DOHH2 (cell line): ENCODE measurements around the gene PDE2A.

Source experiments
- H3F3A ChIP-seq: fragments of 200-600 bp; sonication (generic), shearing (Covaris generic); 2 replicates; pipeline ENCODE4 v1.6.0; 2016; ENCODE audit warnings: antibody characterized with exemption, mild to moderate bottlenecking; ENCODE audit not compliant: control insufficient read depth, insufficient read depth
- H3K27ac ChIP-seq: fragments of 200-600 bp; sonication (generic); 2 replicates; pipeline ENCODE4 v1.5.1; 2014; ENCODE audit warnings: low read depth, mild to moderate bottlenecking, low read length, moderate library complexity
- H3K27me3 ChIP-seq: fragments of 200-600 bp; sonication (generic); 2 replicates; pipeline ENCODE4 v1.6.1; 2014; ENCODE audit warnings: mild to moderate bottlenecking, low read length, mixed read lengths; ENCODE audit not compliant: control insufficient read depth
- H3K36me3 ChIP-seq: fragments of 200-600 bp; sonication (generic); 2 replicates; pipeline ENCODE4 v1.6.1; 2014; ENCODE audit warnings: mild to moderate bottlenecking, low read length, moderate library complexity, mixed read lengths; ENCODE audit not compliant: control insufficient read depth
- H3K4me1 ChIP-seq: fragments of 200-600 bp; sonication (generic); 2 replicates; pipeline ENCODE4 v1.6.1; 2014; ENCODE audit warnings: mild to moderate bottlenecking, low read length, mixed read lengths; ENCODE audit not compliant: control insufficient read depth
- H3K4me2 ChIP-seq: fragments of 200-600 bp; sonication (generic); 2 replicates; pipeline ENCODE4 v1.6.0; 2014; ENCODE audit warnings: mild to moderate bottlenecking, low read length, moderate library complexity
- H3K4me3 ChIP-seq: fragments of 200-600 bp; sonication (generic); 2 replicates; pipeline ENCODE4 v1.5.1; 2014; ENCODE audit warnings: mild to moderate bottlenecking, low read length, mixed read lengths
- H3K79me2 ChIP-seq: fragments of 200-600 bp; sonication (generic); 2 replicates; pipeline ENCODE4 v1.6.1; 2014; ENCODE audit warnings: mild to moderate bottlenecking, low read length, mixed read lengths; ENCODE audit not compliant: control insufficient read depth
- H3K9me2 ChIP-seq: fragments of 200-600 bp; sonication (generic); replicated peaks from 2 replicates; pipeline ENCODE4 v1.6.1; 2014; ENCODE audit warnings: mild to moderate bottlenecking, low read length, mixed read lengths; ENCODE audit not compliant: control insufficient read depth
- H3K9me3 ChIP-seq: fragments of 200-600 bp; sonication (generic); 2 replicates; pipeline ENCODE4 v1.6.1; 2014; ENCODE audit warnings: antibody characterized with exemption, low read length, mixed read lengths; ENCODE audit not compliant: control insufficient read depth, insufficient read depth
- H4K20me1 ChIP-seq: fragments of 200-600 bp; sonication (generic); 2 replicates; pipeline ENCODE4 v1.6.0; 2014; ENCODE audit warnings: low read depth, mild to moderate bottlenecking, antibody characterized with exemption, low read length, moderate library complexity; ENCODE audit not compliant: control insufficient read depth, insufficient read depth
- EZH2phosphoT487 ChIP-seq: fragments of 200-600 bp; sonication (generic); IDR thresholded peaks from 2 replicates; pipeline ENCODE4 v1.6.1; 2017; ENCODE audit warnings: borderline replicate concordance, mild to moderate bottlenecking, antibody characterized with exemption, low read length, moderate library complexity, mixed read lengths
- TF ChIP-seq, protein P1 (sequence below): fragments of 200-600 bp; sonication (generic); IDR thresholded peaks from one replicate; pipeline ENCODE4 v1.5.1; 2014; ENCODE audit warnings: antibody characterized with exemption, mild to moderate bottlenecking, low read depth, low read length; ENCODE audit not compliant: poor library complexity, severe bottlenecking

Gene PDE2A

DNA sequence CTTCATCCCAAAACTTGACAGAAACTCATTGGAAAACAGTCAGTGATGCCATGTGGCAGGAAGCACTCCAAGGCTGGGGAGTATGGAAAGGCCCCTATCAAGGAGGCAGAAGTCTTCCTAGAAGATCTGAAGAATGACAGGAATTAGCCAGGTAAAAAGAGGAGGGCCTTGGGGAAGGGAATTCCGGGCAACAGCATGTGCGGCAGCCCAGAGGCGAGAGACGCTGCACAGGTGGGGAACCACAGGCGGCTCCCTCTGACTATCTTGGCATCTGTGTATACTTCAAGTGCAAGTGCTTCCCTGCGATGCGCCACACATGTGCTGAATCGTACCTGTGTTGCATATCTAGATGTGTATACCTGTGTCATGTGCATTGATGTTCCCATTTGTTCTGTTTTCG lies 12.7 kb downstream of the PDE2A start:
- H3K4me3 ChIP-seq, result no peak overlapping the region
- TF ChIP-seq, protein P1, sequence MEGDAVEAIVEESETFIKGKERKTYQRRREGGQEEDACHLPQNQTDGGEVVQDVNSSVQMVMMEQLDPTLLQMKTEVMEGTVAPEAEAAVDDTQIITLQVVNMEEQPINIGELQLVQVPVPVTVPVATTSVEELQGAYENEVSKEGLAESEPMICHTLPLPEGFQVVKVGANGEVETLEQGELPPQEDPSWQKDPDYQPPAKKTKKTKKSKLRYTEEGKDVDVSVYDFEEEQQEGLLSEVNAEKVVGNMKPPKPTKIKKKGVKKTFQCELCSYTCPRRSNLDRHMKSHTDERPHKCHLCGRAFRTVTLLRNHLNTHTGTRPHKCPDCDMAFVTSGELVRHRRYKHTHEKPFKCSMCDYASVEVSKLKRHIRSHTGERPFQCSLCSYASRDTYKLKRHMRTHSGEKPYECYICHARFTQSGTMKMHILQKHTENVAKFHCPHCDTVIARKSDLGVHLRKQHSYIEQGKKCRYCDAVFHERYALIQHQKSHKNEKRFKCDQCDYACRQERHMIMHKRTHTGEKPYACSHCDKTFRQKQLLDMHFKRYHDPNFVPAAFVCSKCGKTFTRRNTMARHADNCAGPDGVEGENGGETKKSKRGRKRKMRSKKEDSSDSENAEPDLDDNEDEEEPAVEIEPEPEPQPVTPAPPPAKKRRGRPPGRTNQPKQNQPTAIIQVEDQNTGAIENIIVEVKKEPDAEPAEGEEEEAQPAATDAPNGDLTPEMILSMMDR, result no peak
- TF ChIP-seq EZH2phosphoT487, result no peak
- no peaks in the 10 kb centered on the region for H3K79me2 ChIP-seq
- no peak overlapping the region for H3K27ac ChIP-seq
- H3K4me1 ChIP-seq, result no peaks in the 10 kb centered on the region
- no peaks in the 10 kb centered on the region for H3F3A ChIP-seq
- H4K20me1 ChIP-seq, result no peaks in the 10 kb centered on the region
- no peak overlapping the region for H3K4me2 ChIP-seq
- H3K9me3 ChIP-seq, result no peaks in the 10 kb centered on the region
- H3K9me2 ChIP-seq, result no peaks in the 10 kb centered on the region
- H3K27me3 ChIP-seq, result peaks cover 9% of the 10 kb centered on the region; the same call in 1 of the 2 replicates
- H3K36me3 ChIP-seq, result no peaks in the 10 kb centered on the region

DNA sequence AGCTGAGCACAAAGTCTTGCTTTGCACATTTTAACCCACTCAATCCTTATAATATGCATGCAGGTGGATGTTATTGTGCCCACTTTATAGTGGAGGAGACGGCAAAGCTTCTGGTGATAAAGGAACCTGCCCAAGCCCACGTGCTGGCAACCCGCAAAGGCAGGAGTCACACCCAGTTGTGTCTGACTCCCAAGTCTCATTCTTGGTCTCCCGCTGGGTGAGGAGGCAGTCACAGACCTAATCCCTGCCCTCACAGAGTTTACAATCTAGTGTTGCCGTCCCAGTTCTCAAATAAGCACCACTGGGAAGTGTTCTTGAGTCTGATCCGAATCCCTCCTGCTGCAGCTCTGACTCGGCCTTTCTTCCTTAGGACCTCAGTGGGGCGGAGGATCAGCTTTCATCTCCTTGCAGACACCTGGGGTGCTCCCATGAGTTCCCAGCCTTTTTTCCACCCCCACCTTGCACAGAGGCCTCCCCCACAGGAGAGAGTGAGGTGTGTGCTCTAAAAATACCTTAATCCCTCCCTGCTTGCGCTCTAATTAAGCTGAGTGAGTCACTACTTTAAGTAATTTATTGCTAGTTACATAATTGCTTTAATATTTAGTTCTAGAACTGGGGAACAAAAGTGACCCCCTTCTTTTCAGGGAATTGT lies 15.1 kb downstream of the PDE2A start:
- H3K27ac ChIP-seq, result no peak overlapping the region
- no peaks in the 10 kb centered on the region for H3K4me1 ChIP-seq
- H3K27me3 ChIP-seq, result peaks cover 9% of the 10 kb centered on the region; the same call in 1 of the 2 replicates
- TF ChIP-seq EZH2phosphoT487, result no peak
- TF ChIP-seq, protein P1, result no peak
- H3K79me2 ChIP-seq, result no peaks in the 10 kb centered on the region
- H3F3A ChIP-seq, result no peaks in the 10 kb centered on the region
- H3K9me2 ChIP-seq, result no peaks in the 10 kb centered on the region
- H3K36me3 ChIP-seq, result no peaks in the 10 kb centered on the region
- no peaks in the 10 kb centered on the region for H3K9me3 ChIP-seq
- H3K4me2 ChIP-seq, result no peak overlapping the region
- H3K4me3 ChIP-seq, result no peak overlapping the region
- H4K20me1 ChIP-seq, result no peaks in the 10 kb centered on the region; the same call in 1 of the 2 replicates

DNA sequence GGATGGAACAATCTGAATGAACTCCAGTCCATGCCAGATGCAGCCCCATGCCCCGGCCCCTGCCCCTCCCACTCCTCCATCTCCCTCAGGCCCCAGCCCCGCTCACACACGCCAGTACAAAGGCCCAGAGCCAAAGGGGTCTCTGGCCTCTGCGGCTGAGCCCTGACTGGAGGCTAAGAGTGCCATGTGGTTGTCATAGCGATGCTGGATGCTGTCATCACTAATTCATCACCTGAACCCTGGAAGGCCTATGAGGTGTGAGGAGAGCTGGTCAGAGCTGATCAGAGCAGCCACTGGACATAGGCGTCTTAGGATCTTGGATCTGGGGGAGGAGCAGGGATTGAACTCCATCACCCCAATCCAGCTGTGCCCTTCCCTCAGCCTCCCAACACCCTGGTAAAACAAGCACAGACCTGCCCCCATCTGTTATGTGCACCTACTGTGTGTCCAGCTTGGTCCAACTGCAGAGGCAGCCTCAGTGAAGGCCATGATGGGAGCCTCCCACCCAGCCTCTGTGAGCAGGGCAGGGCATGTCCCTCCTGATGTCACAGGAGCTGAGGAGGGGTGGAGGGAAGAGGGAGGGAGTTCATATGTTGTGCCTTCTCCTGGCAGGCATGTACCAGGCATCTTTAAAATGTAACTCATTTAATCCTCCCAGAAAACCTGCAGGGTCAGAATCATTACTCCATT lies 16.7 kb downstream of the PDE2A start:
- H3K36me3 ChIP-seq, result no peaks in the 10 kb centered on the region
- H3K79me2 ChIP-seq, result no peaks in the 10 kb centered on the region
- no peaks in the 10 kb centered on the region for H3F3A ChIP-seq
- H3K4me3 ChIP-seq, result no peak overlapping the region
- H3K27ac ChIP-seq, result no peak overlapping the region
- no peak overlapping the region for H3K4me2 ChIP-seq
- no peaks in the 10 kb centered on the region; the same call in 1 of the 2 replicates for H4K20me1 ChIP-seq
- no peaks in the 10 kb centered on the region for H3K9me3 ChIP-seq
- no peaks in the 10 kb centered on the region for H3K4me1 ChIP-seq
- no peak for TF ChIP-seq EZH2phosphoT487
- TF ChIP-seq, protein P1, result no peak
- peaks cover 12% of the 10 kb centered on the region; the same call in 1 of the 2 replicates for H3K27me3 ChIP-seq
- H3K9me2 ChIP-seq, result no peaks in the 10 kb centered on the region
